ENCODE results near the gene PIGT. TPM values are rescaled to one million over a fixed set of nuclear protein-coding genes. Genes with fewer than 3 reads are reported as not detected.

The PIGT gene
- total and polyA plus RNA-seq, 2 of the 13 experiments (the other 11 are each of a cell fraction or from before 2014, with no cell fraction given) = 65.9 to 74.1 TPM

DNA sequence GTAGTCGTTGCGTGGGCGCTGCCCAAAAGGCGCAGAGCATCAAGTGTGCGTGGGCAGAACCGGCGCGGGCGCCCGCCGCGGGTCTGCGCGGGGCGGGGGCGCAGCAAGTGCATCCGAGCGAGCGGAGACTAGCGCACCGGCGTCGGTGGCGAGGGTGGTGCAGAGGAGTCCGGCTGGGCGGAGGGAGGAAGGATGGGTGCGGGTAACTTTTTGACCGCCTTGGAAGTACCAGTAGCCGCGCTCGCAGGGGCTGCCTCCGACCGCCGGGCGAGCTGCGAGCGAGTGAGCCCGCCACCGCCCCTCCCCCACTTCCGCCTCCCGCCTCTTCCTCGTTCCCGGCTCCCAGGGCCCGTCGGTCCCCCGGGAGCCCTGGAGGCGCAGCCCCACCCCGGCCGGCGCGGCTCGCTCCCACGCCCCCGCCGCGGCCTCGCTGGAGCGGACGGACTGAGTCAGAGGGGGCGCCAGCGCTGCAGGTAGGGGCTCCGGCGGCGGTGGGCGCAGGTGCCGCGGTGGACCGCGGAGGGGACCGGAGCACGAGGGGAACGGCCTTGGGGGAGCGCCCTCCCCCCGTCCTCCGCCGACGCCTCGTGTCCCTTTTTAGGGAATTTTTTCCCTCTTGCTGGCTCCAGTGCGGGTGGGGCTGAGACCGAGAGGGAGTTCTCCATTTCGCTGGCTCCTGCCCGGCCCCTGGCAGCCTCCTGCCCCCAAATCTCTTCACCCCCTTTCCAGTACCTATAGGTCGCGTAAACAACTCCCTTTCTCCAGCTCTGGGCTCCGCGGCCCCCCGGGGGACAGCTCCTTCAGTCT, 9.5 kb upstream of the PIGT start (continued):
- TF ChIP-seq ZNF839 (CRISPR knock-in tag; IDR thresholded peaks at IDR 0.05; ENCODE audit: borderline replicate concordance) (peak; percentile 12; the same call in 1 of the 2 replicates), HOXA5 (CRISPR knock-in tag; IDR thresholded peaks at IDR 0.05) (0 out of 2 replicates have a peak, but pooled peaks have one; percentile 5), ELF1 (CRISPR knock-in tag; IDR thresholded peaks at IDR 0.05) (peak; percentile 56; the same call in 1 of the 2 replicates), ZSCAN30 (CRISPR knock-in tag; IDR thresholded peaks at IDR 0.05) (no peak), SIN3B (IDR thresholded peaks at IDR 0.05; ENCODE audit: low read length) (no peak), ZNF124 (CRISPR knock-in tag; IDR thresholded peaks at IDR 0.05) (0 out of 2 replicates have a peak, but pooled peaks have one; percentile 24), IRF2 (CRISPR knock-in tag; IDR thresholded peaks at IDR 0.05) (0 out of 2 replicates have a peak, but pooled peaks have one; percentile 11), ZNF253 (CRISPR knock-in tag; IDR thresholded peaks at IDR 0.05; ENCODE audit: borderline replicate concordance) (no peak), PRMT3 (CRISPR knock-in tag; IDR thresholded peaks at IDR 0.05; ENCODE audit: borderline replicate concordance, low read depth) (no peak; the same call in 1 of the 2 replicates), NRL (CRISPR knock-in tag; IDR thresholded peaks at IDR 0.05; ENCODE audit: borderline replicate concordance) (peak; percentile 58; the same call in 1 of the 2 replicates), ZFP82 (CRISPR knock-in tag; IDR thresholded peaks at IDR 0.05; ENCODE audit: borderline replicate concordance) (peak; percentile 90; the same call in 1 of the 2 replicates), ZNF749 (CRISPR knock-in tag; IDR thresholded peaks at IDR 0.05; ENCODE audit: borderline replicate concordance) (0 out of 2 replicates have a peak, but pooled peaks have one; percentile 23), FOSL2 (CRISPR knock-in tag; IDR thresholded peaks at IDR 0.05) (0 out of 2 replicates have a peak, but pooled peaks have one; percentile 13), JUNB (CRISPR knock-in tag; IDR thresholded peaks at IDR 0.05; ENCODE audit: borderline replicate concordance) (0 out of 2 replicates have a peak, but pooled peaks have one; percentile 20)
- TF ChIP-seq, protein P1, sequence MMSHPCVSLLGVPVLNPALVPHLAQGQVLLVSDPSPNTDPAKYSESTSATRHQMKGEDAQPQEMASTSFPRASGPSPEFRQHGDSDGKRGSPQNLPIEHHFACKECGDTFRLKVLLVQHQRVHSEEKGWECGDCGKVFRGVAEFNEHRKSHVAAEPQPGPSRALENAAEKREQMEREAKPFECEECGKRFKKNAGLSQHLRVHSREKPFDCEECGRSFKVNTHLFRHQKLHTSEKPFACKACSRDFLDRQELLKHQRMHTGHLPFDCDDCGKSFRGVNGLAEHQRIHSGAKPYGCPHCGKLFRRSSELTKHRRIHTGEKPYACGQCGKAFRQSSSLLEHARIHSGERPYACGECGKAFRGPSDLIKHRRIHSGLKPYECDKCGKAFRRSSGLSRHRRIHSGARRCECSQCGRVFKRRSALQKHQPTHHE (CRISPR knock-in tag; IDR thresholded peaks at IDR 0.05; ENCODE audit: borderline replicate concordance) = no peak
- TF ChIP-seq, protein P2, sequence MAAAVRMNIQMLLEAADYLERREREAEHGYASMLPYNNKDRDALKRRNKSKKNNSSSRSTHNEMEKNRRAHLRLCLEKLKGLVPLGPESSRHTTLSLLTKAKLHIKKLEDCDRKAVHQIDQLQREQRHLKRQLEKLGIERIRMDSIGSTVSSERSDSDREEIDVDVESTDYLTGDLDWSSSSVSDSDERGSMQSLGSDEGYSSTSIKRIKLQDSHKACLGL (CRISPR knock-in tag; IDR thresholded peaks at IDR 0.05) = no peak
- TF ChIP-seq, protein P3, sequence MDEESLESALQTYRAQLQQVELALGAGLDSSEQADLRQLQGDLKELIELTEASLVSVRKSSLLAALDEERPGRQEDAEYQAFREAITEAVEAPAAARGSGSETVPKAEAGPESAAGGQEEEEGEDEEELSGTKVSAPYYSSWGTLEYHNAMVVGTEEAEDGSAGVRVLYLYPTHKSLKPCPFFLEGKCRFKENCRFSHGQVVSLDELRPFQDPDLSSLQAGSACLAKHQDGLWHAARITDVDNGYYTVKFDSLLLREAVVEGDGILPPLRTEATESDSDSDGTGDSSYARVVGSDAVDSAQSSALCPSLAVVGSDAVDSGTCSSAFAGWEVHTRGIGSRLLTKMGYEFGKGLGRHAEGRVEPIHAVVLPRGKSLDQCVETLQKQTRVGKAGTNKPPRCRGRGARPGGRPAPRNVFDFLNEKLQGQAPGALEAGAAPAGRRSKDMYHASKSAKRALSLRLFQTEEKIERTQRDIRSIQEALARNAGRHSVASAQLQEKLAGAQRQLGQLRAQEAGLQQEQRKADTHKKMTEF (CRISPR knock-in tag; IDR thresholded peaks at IDR 0.05) = peak; percentile 85; the same call in 1 of the 2 replicates
- TF ChIP-seq, protein P4, sequence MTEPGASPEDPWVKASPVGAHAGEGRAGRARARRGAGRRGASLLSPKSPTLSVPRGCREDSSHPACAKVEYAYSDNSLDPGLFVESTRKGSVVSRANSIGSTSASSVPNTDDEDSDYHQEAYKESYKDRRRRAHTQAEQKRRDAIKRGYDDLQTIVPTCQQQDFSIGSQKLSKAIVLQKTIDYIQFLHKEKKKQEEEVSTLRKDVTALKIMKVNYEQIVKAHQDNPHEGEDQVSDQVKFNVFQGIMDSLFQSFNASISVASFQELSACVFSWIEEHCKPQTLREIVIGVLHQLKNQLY (CRISPR knock-in tag; IDR thresholded peaks at IDR 0.05) = 0 out of 2 replicates have a peak, but pooled peaks have one; percentile 30
- TF ChIP-seq, protein P5, sequence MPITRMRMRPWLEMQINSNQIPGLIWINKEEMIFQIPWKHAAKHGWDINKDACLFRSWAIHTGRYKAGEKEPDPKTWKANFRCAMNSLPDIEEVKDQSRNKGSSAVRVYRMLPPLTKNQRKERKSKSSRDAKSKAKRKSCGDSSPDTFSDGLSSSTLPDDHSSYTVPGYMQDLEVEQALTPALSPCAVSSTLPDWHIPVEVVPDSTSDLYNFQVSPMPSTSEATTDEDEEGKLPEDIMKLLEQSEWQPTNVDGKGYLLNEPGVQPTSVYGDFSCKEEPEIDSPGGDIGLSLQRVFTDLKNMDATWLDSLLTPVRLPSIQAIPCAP (CRISPR knock-in tag; IDR thresholded peaks at IDR 0.05; ENCODE audit: low read depth) = no peak
- TF ChIP-seq, protein P6, sequence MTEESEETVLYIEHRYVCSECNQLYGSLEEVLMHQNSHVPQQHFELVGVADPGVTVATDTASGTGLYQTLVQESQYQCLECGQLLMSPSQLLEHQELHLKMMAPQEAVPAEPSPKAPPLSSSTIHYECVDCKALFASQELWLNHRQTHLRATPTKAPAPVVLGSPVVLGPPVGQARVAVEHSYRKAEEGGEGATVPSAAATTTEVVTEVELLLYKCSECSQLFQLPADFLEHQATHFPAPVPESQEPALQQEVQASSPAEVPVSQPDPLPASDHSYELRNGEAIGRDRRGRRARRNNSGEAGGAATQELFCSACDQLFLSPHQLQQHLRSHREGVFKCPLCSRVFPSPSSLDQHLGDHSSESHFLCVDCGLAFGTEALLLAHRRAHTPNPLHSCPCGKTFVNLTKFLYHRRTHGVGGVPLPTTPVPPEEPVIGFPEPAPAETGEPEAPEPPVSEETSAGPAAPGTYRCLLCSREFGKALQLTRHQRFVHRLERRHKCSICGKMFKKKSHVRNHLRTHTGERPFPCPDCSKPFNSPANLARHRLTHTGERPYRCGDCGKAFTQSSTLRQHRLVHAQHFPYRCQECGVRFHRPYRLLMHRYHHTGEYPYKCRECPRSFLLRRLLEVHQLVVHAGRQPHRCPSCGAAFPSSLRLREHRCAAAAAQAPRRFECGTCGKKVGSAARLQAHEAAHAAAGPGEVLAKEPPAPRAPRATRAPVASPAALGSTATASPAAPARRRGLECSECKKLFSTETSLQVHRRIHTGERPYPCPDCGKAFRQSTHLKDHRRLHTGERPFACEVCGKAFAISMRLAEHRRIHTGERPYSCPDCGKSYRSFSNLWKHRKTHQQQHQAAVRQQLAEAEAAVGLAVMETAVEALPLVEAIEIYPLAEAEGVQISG (CRISPR knock-in tag; IDR thresholded peaks at IDR 0.05) = peak; percentile 53; the same call in 1 of the 2 replicates

Measured in HepG2 (cell line).